Esophagus muscularis mucosa (tissue), 4 donors: ENCODE measurements around the gene NAA20.

ENCODE experiments used
- EP300 ChIP-seq: sonication (generic); formaldehyde crosslinking; IDR thresholded peaks from one replicate; pipeline ENCODE4 v1.6.1; 2017; ENCODE audit warnings: antibody characterized with exemption
- POLR2A ChIP-seq: fragments of 450-650 bp; IDR thresholded peaks from one replicate; pipeline ENCODE4 v1.6.1; 2017; ENCODE audit warnings: antibody characterized with exemption, moderate library complexity, mild to moderate bottlenecking, low read depth
- POLR2AphosphoS5 ChIP-seq, 2 donors: sonication (generic); formaldehyde crosslinking; IDR thresholded peaks; one replicate each; pipeline ENCODE4 v1.6.1; 2017; ENCODE audit warnings: antibody characterized with exemption in 2 of 2
- TF ChIP-seq, protein P1 (sequence below), 3 experiments: fragments of 200-600 bp in 2 of 3; fragments of 450-650 bp in 1 of 3; sonication (generic) in 2 of 3; IDR thresholded peaks; one replicate each; pipeline ENCODE4 v1.5.1; 2017 to 2019; ENCODE audit warnings: antibody characterized with exemption in 3 of 3, mild to moderate bottlenecking in 2 of 3, moderate library complexity in 1 of 3

DNA sequence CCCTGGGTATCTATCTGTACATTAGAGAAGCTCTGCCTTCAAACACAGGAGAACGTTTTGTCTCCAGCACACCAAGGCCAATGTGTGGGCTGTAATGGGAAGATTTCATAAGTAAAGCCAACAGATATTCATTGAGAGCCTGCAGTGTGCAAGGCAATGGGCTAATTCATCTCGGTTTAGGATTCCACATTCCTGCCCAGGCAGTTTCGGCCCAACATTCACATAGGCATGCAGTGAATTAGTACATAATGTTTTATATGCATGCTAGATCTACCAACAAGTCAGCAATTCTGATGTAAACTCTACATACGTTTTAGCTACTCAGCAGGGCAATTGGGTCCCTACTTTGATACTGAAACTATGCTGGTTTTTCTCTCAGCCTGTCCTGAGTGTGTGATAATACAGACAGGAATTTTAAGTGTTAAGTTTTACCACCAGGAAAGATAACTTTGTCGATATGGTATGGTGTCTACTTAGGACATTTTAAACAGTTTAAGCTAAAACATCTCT, 46.9 kb upstream of the NAA20 start:
- TF ChIP-seq POLR2A (no peak), POLR2AphosphoS5 (IDR thresholded peaks at IDR 0.05) (no peak), EP300 (no peak)
- TF ChIP-seq, protein P1, sequence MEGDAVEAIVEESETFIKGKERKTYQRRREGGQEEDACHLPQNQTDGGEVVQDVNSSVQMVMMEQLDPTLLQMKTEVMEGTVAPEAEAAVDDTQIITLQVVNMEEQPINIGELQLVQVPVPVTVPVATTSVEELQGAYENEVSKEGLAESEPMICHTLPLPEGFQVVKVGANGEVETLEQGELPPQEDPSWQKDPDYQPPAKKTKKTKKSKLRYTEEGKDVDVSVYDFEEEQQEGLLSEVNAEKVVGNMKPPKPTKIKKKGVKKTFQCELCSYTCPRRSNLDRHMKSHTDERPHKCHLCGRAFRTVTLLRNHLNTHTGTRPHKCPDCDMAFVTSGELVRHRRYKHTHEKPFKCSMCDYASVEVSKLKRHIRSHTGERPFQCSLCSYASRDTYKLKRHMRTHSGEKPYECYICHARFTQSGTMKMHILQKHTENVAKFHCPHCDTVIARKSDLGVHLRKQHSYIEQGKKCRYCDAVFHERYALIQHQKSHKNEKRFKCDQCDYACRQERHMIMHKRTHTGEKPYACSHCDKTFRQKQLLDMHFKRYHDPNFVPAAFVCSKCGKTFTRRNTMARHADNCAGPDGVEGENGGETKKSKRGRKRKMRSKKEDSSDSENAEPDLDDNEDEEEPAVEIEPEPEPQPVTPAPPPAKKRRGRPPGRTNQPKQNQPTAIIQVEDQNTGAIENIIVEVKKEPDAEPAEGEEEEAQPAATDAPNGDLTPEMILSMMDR (IDR thresholded peaks at IDR 0.05), result no peak
